ENCODE data around the gene METAP2.
"Not testable (repeated sequence)": the region's sequence is repeated elsewhere in the genome, so short reads cannot be mapped to it uniquely, and the experiment has no call there.

METAP2 gene

GRCh38 chr12:95440401-95440800 lies 33.6 kb upstream of the METAP2 start:
- no peak overlapping the region for H3K27ac ChIP-seq
- TF ChIP-seq ZFX (IDR thresholded peaks at IDR 0.05; ENCODE audit: borderline replicate concordance) (no peak), CTCF (IDR thresholded peaks at IDR 0.05) (no peak)

GRCh38 chr12:95443459-95443858 lies 30.5 kb upstream of the METAP2 start:
- no peak overlapping the region for H3K27ac ChIP-seq
- TF ChIP-seq CTCF (IDR thresholded peaks at IDR 0.05), result no peak
- no peak for TF ChIP-seq ZFX (IDR thresholded peaks at IDR 0.05; ENCODE audit: borderline replicate concordance)

DNA sequence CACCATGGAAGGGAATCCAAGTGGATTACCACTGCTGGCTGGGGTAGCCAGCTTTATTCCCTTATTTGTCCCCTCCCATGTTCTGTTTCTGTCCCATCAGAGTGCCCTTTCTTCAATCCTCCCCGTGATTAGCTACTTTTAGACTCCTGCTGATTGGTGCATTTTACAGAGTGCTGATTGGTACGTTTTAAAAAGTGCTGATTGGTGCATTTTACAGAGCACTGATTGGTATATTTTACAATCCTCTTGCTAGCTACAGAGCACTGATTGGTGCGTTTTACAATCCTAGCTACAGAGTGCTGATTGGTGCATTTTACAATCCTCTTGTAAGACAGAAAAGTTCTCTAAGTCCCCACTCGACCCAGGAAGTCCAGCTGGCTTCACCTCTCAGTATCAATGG lies 28.9 kb upstream of the METAP2 start:
- not testable (repeated sequence) for H3K27ac ChIP-seq

DNA sequence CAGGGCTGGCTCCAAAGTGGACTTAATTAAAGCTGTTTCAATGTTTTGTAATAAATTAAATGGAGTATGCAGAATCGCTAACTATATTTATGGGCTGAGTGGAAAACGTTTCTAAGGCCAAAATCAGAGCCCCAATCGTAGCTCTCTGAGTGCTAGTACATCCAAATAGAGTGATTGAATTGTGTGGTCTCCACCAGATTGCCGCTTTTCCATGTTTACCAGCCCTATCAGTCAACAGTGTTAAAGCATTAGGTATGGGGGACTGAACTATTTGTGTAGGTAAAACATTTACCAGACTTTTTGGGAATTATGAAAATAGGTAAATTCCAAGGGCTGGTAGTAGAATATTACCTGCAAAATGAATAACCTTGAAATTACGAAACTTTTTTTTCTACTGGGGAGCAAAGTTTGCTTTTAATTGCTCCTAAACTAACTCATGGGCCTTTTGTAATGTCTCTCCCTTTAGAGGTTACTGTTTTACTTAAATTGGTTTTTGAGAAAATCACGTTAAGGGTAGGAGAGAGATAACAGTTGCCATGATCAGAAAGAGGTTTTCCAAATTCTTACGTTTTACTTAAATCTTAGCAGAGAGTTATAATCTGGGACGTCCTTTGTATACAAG lies 28.0 kb upstream of the METAP2 start:
- TF ChIP-seq ZFX (IDR thresholded peaks at IDR 0.05; ENCODE audit: borderline replicate concordance) (no peak), CTCF (IDR thresholded peaks at IDR 0.05) (no peak)
- H3K27ac ChIP-seq, result no peak overlapping the region

GRCh38 chr12:95446506-95446900 lies 27.4 kb upstream of the METAP2 start:
- no peak overlapping the region for H3K27ac ChIP-seq
- TF ChIP-seq ZFX (IDR thresholded peaks at IDR 0.05; ENCODE audit: borderline replicate concordance) (no peak), CTCF (IDR thresholded peaks at IDR 0.05) (no peak)

GRCh38 chr12:95449656-95450055 lies 24.3 kb upstream of the METAP2 start:
- not testable (repeated sequence) for H3K27ac ChIP-seq

DNA sequence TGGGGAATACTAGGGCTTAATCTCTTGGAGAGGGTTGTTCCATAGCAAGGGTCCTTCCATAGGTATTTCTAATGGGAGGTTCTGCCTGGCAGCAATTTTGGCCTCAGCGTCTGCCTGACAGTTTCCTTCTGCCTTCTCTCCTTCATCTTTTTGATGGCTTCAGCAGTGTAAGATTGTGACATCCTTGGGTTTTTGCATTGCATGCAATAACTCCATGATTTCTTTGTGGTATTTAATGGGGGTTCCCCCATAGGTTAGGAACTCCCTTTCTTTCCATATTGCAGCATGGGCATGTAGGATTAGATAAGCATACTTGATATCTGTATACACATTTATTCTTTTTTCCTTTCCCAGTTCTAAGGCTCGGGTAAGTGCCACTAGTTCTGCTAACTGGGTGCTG lies 21.5 kb upstream of the METAP2 start:
- H3K27ac ChIP-seq, result not testable (repeated sequence)

DNA sequence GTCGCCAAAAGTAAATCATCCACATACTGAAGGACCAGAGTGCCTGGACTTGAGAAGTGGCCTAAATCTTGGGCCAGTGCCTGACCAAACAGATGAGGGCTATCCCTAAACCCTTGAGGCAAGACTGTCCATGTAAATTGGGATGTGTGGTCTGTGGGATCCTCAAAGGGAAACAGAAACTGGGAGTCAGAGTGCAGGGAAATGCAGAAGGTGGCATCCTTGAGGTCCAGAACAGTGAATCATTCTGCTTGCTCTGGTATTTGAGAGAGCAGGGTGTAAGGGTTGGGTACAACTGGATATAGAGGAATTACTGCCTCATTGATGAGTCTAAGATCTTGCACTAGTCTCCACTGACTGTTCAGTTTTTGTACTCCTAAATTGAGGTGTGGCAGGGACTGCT lies 20.1 kb upstream of the METAP2 start:
- H3K27ac ChIP-seq, result not testable (repeated sequence)

- H3K27ac ChIP-seq, result not testable (repeated sequence)
These were observed 19.2 kb upstream of the METAP2 start for GRCh38 chr12:95454780-95455215.

- H3K27ac ChIP-seq, result not testable (repeated sequence)
These were observed 16.3 kb upstream of the METAP2 start for GRCh38 chr12:95457605-95458004.

DNA sequence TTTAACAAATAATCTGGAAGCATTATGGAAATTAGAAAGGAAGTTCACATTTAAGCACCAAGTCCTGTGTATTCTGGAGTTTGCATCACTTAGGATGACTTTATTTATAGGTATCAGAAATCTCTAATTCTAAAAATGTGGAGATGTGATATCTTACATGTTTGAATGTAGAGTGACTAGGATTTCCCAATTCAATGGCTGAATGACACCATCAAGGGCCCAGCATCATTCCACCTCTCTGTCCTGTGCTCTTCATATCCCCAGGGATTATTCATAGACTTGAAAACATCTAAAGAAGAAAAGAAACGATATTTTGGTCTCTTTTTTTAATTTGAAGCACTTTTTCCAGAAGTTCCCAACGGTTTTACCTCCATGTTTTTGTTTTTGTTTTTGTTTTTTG lies 15.2 kb upstream of the METAP2 start:
- no peak for TF ChIP-seq CTCF (IDR thresholded peaks at IDR 0.05)
- TF ChIP-seq ZFX (IDR thresholded peaks at IDR 0.05; ENCODE audit: borderline replicate concordance), result no peak
- H3K27ac ChIP-seq, result no peak overlapping the region

Measured in 22Rv1 (cell line).